Measurements from ENCODE around the gene MAFB. TPM values are rescaled to one million over a fixed set of nuclear protein-coding genes. Genes with fewer than 3 reads are reported as not detected.

MAFB gene
- total and polyA plus RNA-seq, 11 donors, result 2.0 to 62.1 (median 7.8) TPM

- intact Hi-C loops (cut with DNase I), result no loop called here
- TF ChIP-seq CTCF (IDR thresholded peaks at IDR 0.05) (no peak), POLR2A (IDR thresholded peaks at IDR 0.05) (no peak)
Observed at GRCh38 chr20:40637176-40637575, 51.9 kb downstream of the MAFB start.

DNA sequence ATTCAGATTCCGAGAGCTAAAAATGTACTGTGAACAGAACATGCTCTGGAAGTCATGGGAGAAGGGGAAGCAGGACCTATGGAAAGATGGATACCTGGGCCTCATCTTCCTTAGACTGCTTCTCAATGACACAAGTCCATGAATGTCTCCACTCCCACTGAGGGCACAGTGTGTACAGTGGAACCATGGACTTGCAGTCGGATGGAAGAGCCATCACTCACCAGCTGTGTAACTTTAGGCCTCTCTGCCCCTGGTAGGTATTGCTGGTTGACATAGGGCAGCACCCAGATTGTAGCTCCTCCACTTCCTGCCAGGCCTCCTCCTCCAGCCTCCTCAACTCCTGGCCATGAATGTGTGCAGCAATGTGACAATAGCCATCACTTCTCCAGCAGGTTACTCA lies 52.5 kb downstream of the MAFB start:
- ATAC-seq (no peak), DNase-seq (no peak)
- Histone ChIP-seq H3K27ac (no peak overlapping the region), H3K27me3 (peaks cover 0 to 4% (median 0%) of the 10 kb centered on the region in 9 donors), H3K36me3 (no peaks in the 10 kb centered on the region), H3K4me1 (peaks cover 0 to 4% (median 0%) of the 10 kb centered on the region in 12 donors), H3K9me3 (no peaks in the 10 kb centered on the region), H3K4me3 (no peak overlapping the region)
- TF ChIP-seq POLR2A (IDR thresholded peaks at IDR 0.05) (no peak), CTCF (IDR thresholded peaks at IDR 0.05) (no peak)
- intact Hi-C loops (cut with DNase I), result no loop called here
- 86 to 96% (median 93%) methylated on average over 2 of the region's 2 CpGs for WGBS, 4 donors

More at GRCh38 chr20:40637176-40637575, 51.9 kb downstream of the MAFB start:
- 71 to 93% (median 90%) methylated on average over 3 of the region's 3 CpGs for WGBS, 4 donors
- Histone ChIP-seq H3K36me3 (no peaks in the 10 kb centered on the region), H3K27me3 (peaks cover 0 to 4% (median 0%) of the 10 kb centered on the region in 9 donors), H3K4me1 (peaks cover 0 to 4% (median 0%) of the 10 kb centered on the region in 12 donors), H3K27ac (no peak overlapping the region), H3K9me3 (no peaks in the 10 kb centered on the region), H3K4me3 (no peak overlapping the region)
- DNase-seq (no peak), ATAC-seq (no peak)

DNA sequence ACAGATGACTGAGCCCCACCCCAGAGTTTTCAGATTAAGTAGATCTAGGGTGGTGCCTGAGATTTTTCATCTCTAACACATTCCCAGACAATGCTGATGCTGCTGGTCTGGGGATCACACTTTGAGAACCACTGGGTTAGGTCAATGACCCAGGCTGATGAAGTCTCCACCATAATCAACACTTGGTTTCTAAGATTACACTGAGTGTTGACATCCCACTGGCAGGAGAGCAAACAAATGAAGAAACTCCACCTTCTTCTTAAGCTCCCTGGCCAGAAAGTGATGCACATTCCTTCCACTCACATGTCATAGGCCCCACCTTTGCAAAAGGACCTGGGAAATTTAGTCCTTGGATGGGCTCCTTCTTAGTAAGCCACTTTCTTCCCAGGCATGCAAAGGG lies 53.1 kb downstream of the MAFB start:
- DNase-seq, result no peak
- intact Hi-C loops (cut with DNase I), result no loop called here
- Histone ChIP-seq H3K9me3 (no peaks in the 10 kb centered on the region), H3K27ac (no peak overlapping the region), H3K27me3 (peaks cover 0 to 4% (median 0%) of the 10 kb centered on the region in 9 donors), H3K4me3 (no peak overlapping the region), H3K36me3 (no peaks in the 10 kb centered on the region), H3K4me1 (peaks cover 0 to 3% (median 0%) of the 10 kb centered on the region in 12 donors)
- no peak for ATAC-seq
- TF ChIP-seq CTCF (IDR thresholded peaks at IDR 0.05), result no peak
- TF ChIP-seq POLR2A (IDR thresholded peaks at IDR 0.05), result no peak
